Stomach smooth muscle (tissue), 2 donors: ENCODE data around the gene DAB2IP.
A peak's percentile ranks its signal among the peaks of the same experiment; 100 is the strongest.

ENCODE experiments used
- H3K27ac ChIP-seq: one replicate; pipeline ENCODE4 v1.7.0; 2013; ENCODE audit warnings: mild to moderate bottlenecking, low read length, inconsistent platforms
- H3K27me3 ChIP-seq, 2 donors: one replicate each; pipeline ENCODE4 v1.7.0; 2013; ENCODE audit warnings: low read length in 2 of 2; ENCODE audit not compliant: insufficient read depth in 2 of 2, control insufficient read depth in 1 of 2
- H3K36me3 ChIP-seq, 2 donors: one replicate each; pipeline ENCODE4 v1.7.0; 2013; ENCODE audit warnings: low read length in 2 of 2; ENCODE audit not compliant: control insufficient read depth in 2 of 2, insufficient read depth in 2 of 2
- H3K4me1 ChIP-seq: one replicate; pipeline ENCODE4 v1.7.0; 2013; ENCODE audit warnings: low read length; ENCODE audit not compliant: control insufficient read depth, insufficient read depth
- H3K4me3 ChIP-seq, 2 donors: one replicate each; pipeline ENCODE4 v1.7.0; 2013; ENCODE audit warnings: low read length in 2 of 2
- H3K9ac ChIP-seq, 2 donors: one replicate each; pipeline ENCODE4 v1.7.0; 2013; ENCODE audit warnings: low read length in 2 of 2, mild to moderate bottlenecking in 1 of 2
- H3K9me3 ChIP-seq, 2 donors: one replicate each; pipeline ENCODE4 v1.7.0; 2013; ENCODE audit warnings: low read length in 2 of 2; ENCODE audit not compliant: control insufficient read depth in 2 of 2
- donor health status: healthy.
- donor health status: Pancreatic carcinoma.

Gene DAB2IP

DNA sequence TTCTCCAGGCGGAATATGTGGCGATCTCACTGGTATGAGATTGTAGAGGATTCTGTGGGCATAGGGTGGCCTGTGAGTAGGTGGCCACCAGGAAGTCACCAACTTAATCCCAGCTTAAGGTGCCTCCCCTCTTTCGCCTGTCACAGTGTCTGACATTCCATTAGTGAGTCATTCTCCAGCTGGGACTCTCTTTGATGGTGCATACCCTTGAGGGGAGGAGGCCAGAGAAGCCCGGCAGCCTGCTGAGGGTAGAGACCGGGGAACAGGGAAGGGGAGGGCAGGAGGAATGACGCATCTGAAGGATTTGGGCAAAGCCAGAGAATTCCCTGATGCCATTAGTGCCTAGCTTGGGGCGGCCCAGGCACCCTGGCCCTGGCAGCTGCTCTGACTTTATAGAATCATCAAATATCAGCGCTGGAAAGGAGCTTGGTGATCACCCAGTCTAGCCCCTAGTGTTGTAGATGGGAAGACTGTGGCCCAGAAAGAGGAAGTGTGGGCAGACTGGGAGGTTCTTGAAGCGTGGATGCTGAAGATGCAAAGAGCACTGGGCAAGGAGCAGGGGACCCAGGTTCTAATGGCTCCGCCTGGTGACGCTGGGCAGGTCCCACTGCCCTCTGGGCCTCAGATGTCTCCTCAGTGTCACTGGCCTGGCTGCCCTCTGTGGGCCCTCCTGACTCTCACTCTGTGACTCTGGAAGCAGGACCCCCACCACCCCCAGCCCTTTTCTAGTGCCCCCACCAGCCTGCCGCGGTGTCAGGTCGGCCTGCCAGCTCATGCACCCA is 41.4 kb downstream of the DAB2IP start:
- Histone ChIP-seq H3K27me3 (no peaks in the 10 kb centered on the region), H3K9me3 (no peaks in the 10 kb centered on the region), H3K4me3 (no peak overlapping the region), H3K9ac (no peak overlapping the region), H3K36me3 (peaks cover 0 to 4% of the 10 kb centered on the region in 2 donors), H3K4me1 (peaks cover 37% of the 10 kb centered on the region), H3K27ac (peak overlapping the region; percentile 75)

DNA sequence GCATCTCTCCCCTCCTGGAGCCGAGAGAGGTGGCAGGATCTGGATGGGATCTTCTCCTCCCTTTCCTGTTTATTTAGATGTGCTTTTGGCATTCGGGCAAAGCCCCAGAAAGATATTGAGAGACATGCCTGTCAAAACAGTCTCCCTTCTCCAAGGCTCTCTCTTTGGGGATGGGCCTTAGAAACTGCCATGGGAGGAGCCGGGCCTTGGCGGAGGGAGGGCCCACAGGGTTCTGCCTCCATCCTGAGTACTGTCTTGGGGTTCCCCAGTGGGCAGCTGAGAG is 41.9 kb downstream of the DAB2IP start:
- no peaks in the 10 kb centered on the region for H3K9me3 ChIP-seq
- no peak overlapping the region for H3K4me3 ChIP-seq
- H3K27ac ChIP-seq = peak overlapping the region; percentile 75
- no peaks in the 10 kb centered on the region for H3K27me3 ChIP-seq
- H3K4me1 ChIP-seq = peaks cover 40% of the 10 kb centered on the region
- H3K9ac ChIP-seq = no peak overlapping the region
- H3K36me3 ChIP-seq = peaks cover 0 to 3% of the 10 kb centered on the region in 2 donors

GRCh38 chr9:121694001-121694400 is 42.6 kb downstream of the DAB2IP start:
- H3K9ac ChIP-seq = no peak overlapping the region
- H3K4me3 ChIP-seq = no peak overlapping the region
- no peaks in the 10 kb centered on the region for H3K36me3 ChIP-seq
- no peak overlapping the region for H3K27ac ChIP-seq
- peaks cover 45% of the 10 kb centered on the region for H3K4me1 ChIP-seq
- no peaks in the 10 kb centered on the region for H3K27me3 ChIP-seq
- H3K9me3 ChIP-seq = no peaks in the 10 kb centered on the region

DNA sequence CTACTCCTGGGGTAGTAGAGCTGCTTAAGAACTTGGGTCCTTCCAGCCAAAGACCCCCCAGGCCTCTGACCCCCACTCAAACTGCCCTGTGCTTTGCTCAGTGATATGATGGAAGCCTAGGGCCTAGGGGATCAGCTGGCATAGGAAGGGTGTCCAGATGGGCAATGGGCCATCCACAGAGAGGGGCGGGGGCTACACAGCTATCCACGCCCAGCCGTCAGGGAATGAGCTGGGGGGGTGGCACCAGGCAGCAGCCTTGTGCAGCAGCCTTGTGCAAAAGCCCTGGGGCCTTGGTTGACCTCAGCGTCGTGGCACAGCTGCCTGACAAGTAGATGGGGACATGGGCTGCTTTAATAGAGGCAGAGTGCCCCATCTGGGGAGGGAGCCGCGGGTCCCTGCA is 43.2 kb downstream of the DAB2IP start:
- Histone ChIP-seq H3K27me3 (no peaks in the 10 kb centered on the region), H3K4me3 (no peak overlapping the region), H3K4me1 (peaks cover 47% of the 10 kb centered on the region), H3K9me3 (no peaks in the 10 kb centered on the region), H3K9ac (no peak overlapping the region), H3K36me3 (no peaks in the 10 kb centered on the region), H3K27ac (no peak overlapping the region)

- no peak overlapping the region for H3K4me3 ChIP-seq
- no peaks in the 10 kb centered on the region for H3K9me3 ChIP-seq
- H3K36me3 ChIP-seq = no peaks in the 10 kb centered on the region
- peaks cover 50% of the 10 kb centered on the region for H3K4me1 ChIP-seq
- no peak overlapping the region for H3K9ac ChIP-seq
- no peaks in the 10 kb centered on the region for H3K27me3 ChIP-seq
- H3K27ac ChIP-seq = no peak overlapping the region
These were observed 45.5 kb downstream of the DAB2IP start for GRCh38 chr9:121696930-121697329.

- Histone ChIP-seq H3K27ac (no peak overlapping the region), H3K9ac (peak overlapping the region in 1 of 2 donors; percentile 39), H3K4me3 (peak overlapping the region in 1 of 2 donors; percentile 69), H3K9me3 (no peaks in the 10 kb centered on the region), H3K27me3 (no peaks in the 10 kb centered on the region), H3K4me1 (peaks cover 39% of the 10 kb centered on the region), H3K36me3 (no peaks in the 10 kb centered on the region)
These were observed 47.5 kb downstream of the DAB2IP start for GRCh38 chr9:121698627-121699570.

DNA sequence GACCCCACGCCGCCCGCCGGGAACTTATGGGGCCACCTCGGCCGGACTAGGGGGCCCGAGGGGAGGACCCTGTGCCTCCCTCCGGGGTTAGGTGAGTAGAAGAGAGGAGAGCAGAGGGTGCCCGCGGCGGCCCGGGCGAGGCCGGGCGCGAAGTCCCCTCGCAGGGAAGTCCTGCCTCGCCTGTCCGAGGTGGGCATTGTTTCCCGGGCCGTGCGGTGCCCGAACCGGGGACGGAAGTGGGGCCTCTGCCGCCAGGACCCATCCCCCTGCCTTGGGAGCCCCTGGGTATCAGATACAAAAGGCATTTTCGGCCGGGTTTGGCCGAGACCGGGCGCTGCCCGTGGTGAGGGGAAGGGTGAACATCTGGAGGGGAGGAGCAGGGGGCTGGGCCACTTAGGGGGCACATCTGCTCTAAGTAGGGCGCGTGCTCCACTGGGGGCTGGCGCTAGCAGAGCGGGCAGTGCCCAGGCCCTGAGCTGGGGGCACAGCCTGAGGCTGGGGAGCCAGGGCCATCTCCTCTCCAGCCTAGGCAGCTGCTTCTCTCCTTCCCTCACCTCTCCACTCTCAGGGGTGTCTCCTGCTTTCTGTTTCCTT is 48.2 kb downstream of the DAB2IP start:
- Histone ChIP-seq H3K27ac (no peak overlapping the region), H3K9ac (peak overlapping the region in 1 of 2 donors; percentile 39), H3K36me3 (no peaks in the 10 kb centered on the region), H3K27me3 (no peaks in the 10 kb centered on the region), H3K9me3 (no peaks in the 10 kb centered on the region), H3K4me3 (peak overlapping the region; percentile 39 to 69), H3K4me1 (peaks cover 39% of the 10 kb centered on the region)

- Histone ChIP-seq H3K9ac (peak overlapping the region; percentile 39 to 47), H3K9me3 (no peaks in the 10 kb centered on the region), H3K4me1 (peaks cover 39% of the 10 kb centered on the region), H3K27ac (no peak overlapping the region), H3K27me3 (no peaks in the 10 kb centered on the region), H3K36me3 (no peaks in the 10 kb centered on the region), H3K4me3 (peak overlapping the region; percentile 39 to 69)
These were observed 48.9 kb downstream of the DAB2IP start for GRCh38 chr9:121700165-121700831.

DNA sequence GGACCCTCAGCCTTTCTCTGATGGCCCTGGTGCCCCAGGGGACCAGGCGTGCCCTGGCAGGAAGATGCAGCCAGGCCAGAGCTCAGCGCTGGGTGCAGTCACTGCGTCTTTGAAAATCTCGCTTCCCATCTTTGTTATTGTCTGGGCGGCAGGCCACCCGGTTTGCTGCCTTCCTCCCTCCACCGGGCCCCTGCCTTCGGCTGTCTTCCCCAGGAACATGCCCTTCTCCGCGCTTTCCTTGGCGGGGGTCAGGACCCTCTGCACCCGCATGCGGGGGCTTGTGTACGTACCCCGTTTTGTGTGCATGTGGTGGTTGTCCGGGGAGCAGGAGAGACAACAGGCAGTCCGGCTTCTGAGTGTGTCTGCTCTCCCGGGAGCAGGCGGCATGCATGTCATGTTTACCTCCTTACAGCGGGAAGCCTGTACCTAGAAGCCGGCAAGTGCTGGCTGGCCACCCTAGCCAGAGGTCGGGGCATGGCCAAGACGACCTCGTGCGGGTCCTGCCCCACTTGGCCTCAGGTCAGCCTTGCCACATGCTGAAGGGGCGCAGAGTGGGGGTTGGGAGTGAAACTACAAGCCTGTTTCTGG is 49.5 kb downstream of the DAB2IP start:
- H3K4me1 ChIP-seq = peaks cover 39% of the 10 kb centered on the region
- H3K36me3 ChIP-seq = no peaks in the 10 kb centered on the region
- no peak overlapping the region for H3K9ac ChIP-seq
- no peaks in the 10 kb centered on the region for H3K9me3 ChIP-seq
- peak overlapping the region; percentile 39 to 69 for H3K4me3 ChIP-seq
- H3K27me3 ChIP-seq = no peaks in the 10 kb centered on the region
- no peak overlapping the region for H3K27ac ChIP-seq

DNA sequence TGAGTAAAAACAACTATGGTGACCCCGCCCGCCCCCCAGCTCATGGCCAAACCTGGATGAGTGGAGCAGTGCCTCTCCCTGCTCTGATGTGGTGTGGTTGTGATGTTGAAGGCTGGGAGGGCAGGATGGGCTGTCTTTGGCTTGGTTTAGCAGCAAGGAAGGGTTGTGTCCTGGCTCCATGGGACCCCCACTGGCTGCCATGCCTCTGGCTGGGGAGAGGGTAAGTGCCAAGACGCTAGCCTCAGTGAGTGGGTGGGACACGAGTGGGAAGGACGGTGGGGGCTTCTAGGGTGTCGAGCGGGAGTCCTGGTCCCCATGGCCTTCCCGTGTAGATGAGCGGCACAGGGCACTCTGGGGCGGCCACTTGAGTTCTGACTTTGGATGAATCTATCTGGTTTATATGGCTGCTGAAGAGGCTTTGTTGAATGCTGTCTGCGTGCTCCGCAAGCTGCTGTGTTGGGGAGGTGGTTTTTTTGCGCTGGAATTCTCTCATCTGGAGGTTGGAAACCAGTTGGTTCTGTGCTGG is 50.4 kb downstream of the DAB2IP start:
- Histone ChIP-seq H3K4me1 (peaks cover 39% of the 10 kb centered on the region), H3K9me3 (no peaks in the 10 kb centered on the region), H3K4me3 (no peak overlapping the region), H3K9ac (no peak overlapping the region), H3K27me3 (no peaks in the 10 kb centered on the region), H3K27ac (no peak overlapping the region), H3K36me3 (peaks cover 0 to 2% of the 10 kb centered on the region in 2 donors)
